Effector memory CD8-positive, alpha-beta T cell (primary cell): ENCODE data around the gene ZBTB12.
"Not testable (repeated sequence)": the region's sequence is repeated elsewhere in the genome, so short reads cannot be mapped to it uniquely, and the experiment has no call there.

Experiments used
- ATAC-seq: fragments of 150-1000 bp; cut with Tn5 transposase; replicated peaks from 2 replicates; pipeline ENCODE4 v1.10.0; 2021; ENCODE audit warnings: mild to moderate bottlenecking, moderate library complexity
- DNase-seq, 3 experiments: peaks; one replicate each; pipeline ENCODE4 v3.0.0; 2021
- H3K27ac Mint-ChIP-seq, 2 donors: one replicate each; pipeline ENCODE4 v1.8.0; 2022; ENCODE audit warnings: mild to moderate bottlenecking in 2 of 2, mixed read lengths in 2 of 2, moderate library complexity in 2 of 2
- H3K27me3 Mint-ChIP-seq, 2 donors: one replicate each; pipeline ENCODE4 v1.8.0; 2022; ENCODE audit warnings: mixed read lengths in 2 of 2
- H3K36me3 Mint-ChIP-seq: one replicate; pipeline ENCODE4 v1.8.0; 2022; ENCODE audit warnings: mild to moderate bottlenecking, moderate library complexity, mixed read lengths; ENCODE audit not compliant: insufficient read depth
- H3K4me1 Mint-ChIP-seq, 2 donors: one replicate each; pipeline ENCODE4 v1.8.0; 2022; ENCODE audit warnings: low read depth in 2 of 2, mixed read lengths in 2 of 2
- H3K4me3 Mint-ChIP-seq, 2 donors: one replicate each; pipeline ENCODE4 v1.8.0; 2022; ENCODE audit warnings: mild to moderate bottlenecking in 2 of 2, mixed read lengths in 2 of 2, moderate library complexity in 2 of 2
- H3K9me3 Mint-ChIP-seq, 2 donors: one replicate each; pipeline ENCODE4 v1.8.0; 2022; ENCODE audit warnings: mixed read lengths in 2 of 2

The ZBTB12 gene

GRCh38 chr6:31857774-31858173 is 44.1 kb downstream of the ZBTB12 start:
- H3K4me1 Mint-ChIP-seq, result peaks cover 14 to 16% of the 10 kb centered on the region in 2 donors
- H3K27me3 Mint-ChIP-seq, H3K27ac Mint-ChIP-seq, H3K4me3 Mint-ChIP-seq, ATAC-seq, H3K9me3 Mint-ChIP-seq, DNase-seq: not testable (repeated sequence)
- peaks cover 48% of the 10 kb centered on the region for H3K36me3 Mint-ChIP-seq

DNA sequence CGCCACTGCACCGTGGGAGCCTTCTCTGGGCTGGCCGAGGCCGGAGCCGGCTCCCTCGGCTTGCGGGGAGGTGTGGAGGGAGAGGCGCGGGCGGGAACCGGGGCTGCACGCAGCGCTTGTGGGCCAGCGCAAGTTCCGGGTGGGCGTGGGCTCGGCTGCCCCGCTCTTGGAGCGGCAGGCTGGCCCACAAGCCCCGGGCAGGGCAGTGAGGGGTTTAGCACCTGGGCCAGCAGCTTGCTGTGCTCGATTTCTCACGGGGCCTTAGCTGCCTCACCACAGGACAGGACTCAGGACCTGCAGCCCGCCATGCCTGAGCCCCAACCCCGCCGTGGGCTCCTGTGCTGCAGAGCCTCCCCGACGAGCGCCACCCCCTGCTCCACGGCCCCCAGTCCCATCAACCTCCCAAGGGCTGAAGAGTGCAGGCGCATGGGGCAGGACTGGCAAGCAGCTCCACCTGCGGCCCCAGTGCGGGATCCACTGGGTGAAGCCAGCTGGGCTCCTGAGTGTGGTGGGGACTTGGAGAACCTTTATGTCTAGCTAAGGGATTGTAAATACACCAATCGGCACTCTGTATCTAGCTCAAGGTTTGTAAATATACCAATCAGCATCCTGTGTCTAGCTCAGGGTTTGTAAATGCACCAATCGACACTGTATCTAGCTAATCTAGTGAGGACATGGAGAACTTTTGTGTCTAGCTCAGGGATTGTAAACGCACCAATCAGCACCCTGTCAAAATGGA is 49.7 kb downstream of the ZBTB12 start:
- not testable (repeated sequence) for H3K27ac Mint-ChIP-seq, ATAC-seq, H3K27me3 Mint-ChIP-seq, H3K9me3 Mint-ChIP-seq, H3K36me3 Mint-ChIP-seq, DNase-seq, H3K4me3 Mint-ChIP-seq, H3K4me1 Mint-ChIP-seq

DNA sequence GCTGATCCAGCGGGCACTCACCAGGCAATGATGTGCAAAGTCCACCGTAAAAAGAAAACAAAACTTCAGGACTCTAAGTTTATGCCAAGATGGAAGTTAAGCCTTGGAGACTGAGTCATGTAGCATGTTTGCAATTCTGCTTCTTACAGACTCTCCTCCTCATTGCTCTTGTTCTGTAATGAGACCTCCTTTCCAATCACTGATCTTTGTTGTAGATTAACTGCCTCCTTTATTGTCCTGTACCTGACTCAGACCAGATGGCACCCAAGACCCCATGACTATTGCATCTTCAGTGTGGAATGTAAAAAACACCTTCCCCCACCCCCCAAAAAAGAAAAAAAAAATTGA is 50.4 kb downstream of the ZBTB12 start:
- no peak for ATAC-seq
- DNase-seq, result no peak
- H3K27ac Mint-ChIP-seq, result no peak overlapping the region
- no peaks in the 10 kb centered on the region for H3K4me1 Mint-ChIP-seq
- no peaks in the 10 kb centered on the region for H3K9me3 Mint-ChIP-seq
- H3K4me3 Mint-ChIP-seq, result no peak overlapping the region
- peaks cover 2% of the 10 kb centered on the region for H3K36me3 Mint-ChIP-seq
- H3K27me3 Mint-ChIP-seq, result no peaks in the 10 kb centered on the region

- Mint-ChIP-seq H3K4me1 (no peaks in the 10 kb centered on the region), H3K36me3 (peaks cover 2% of the 10 kb centered on the region), H3K27ac (no peak overlapping the region), H3K27me3 (no peaks in the 10 kb centered on the region), H3K4me3 (no peak overlapping the region), H3K9me3 (no peaks in the 10 kb centered on the region)
- no peak for DNase-seq
- no peak for ATAC-seq
Observed at GRCh38 chr6:31850765-31851484, 51.0 kb downstream of the ZBTB12 start.
